Activated CD4-positive, alpha-beta T cell treated with anti-CD3 and anti-CD28 coated beads for 36 hours (primary cell): Measurements from ENCODE around the gene GALNT1. TPM values are rescaled to one million over a fixed set of nuclear protein-coding genes. Genes with fewer than 3 reads are reported as not detected.
"Not testable (repeated sequence)": the region's sequence is repeated elsewhere in the genome, so short reads cannot be mapped to it uniquely, and the experiment has no call there.

Source experiments
- ATAC-seq: fragments of 200-7000 bp; cut with Tn5 transposase; one replicate; pipeline ENCODE4 v1.10.0; 2021; ENCODE audit warnings: mild to moderate bottlenecking, moderate library complexity
- CTCF ChIA-PET: fragments of 350-600 bp; sonication (Branson Sonifier 250); formaldehyde crosslinking; loops from one replicate; lab custom pipeline; 2021; ENCODE audit warnings: antibody characterized with exemption; lab: Charles Lee
- POLR2A ChIA-PET: fragments of 350-600 bp; sonication (Branson Sonifier 250); formaldehyde crosslinking; loops from one replicate; lab custom pipeline; 2021; ENCODE audit warnings: antibody characterized with exemption, inconsistent platforms; lab: Charles Lee
- DNase-seq: peaks from one replicate; pipeline ENCODE4 v3.0.0-alpha.2; 2020
- H3K27ac Mint-ChIP-seq: one replicate; pipeline ENCODE4 v1.8.0; 2021; ENCODE audit warnings: mixed read lengths
- H3K27me3 Mint-ChIP-seq: one replicate; pipeline ENCODE4 v1.8.0; 2021; ENCODE audit warnings: mixed read lengths
- H3K36me3 Mint-ChIP-seq: one replicate; pipeline ENCODE4 v1.8.0; 2021; ENCODE audit warnings: low read depth, mixed read lengths
- H3K4me1 Mint-ChIP-seq: one replicate; pipeline ENCODE4 v1.8.0; 2021; ENCODE audit warnings: mixed read lengths
- H3K4me3 Mint-ChIP-seq: one replicate; pipeline ENCODE4 v1.8.0; 2021; ENCODE audit warnings: mild to moderate bottlenecking, moderate library complexity, mixed read lengths
- H3K9me3 Mint-ChIP-seq: one replicate; pipeline ENCODE4 v1.8.0; 2021; ENCODE audit warnings: low read depth, mixed read lengths
- intact Hi-C, 2 experiments: fragments of 100-400 bp; cut with DNase I in 1 of 2; cut with micrococcal nuclease in 1 of 2; formaldehyde crosslinking; loops; one replicate each; pipeline versions ENCODE4 v1.14.2 to v1.15.1; 2022 to 2024; cut with DNase I, micrococcal nuclease
- total RNA-seq, 2 experiments: library from RNA; stranded (reverse); gene quantifications; one replicate each; pipeline ENCODE4 v1.2.3, GENCODE V29; 2021

Gene GALNT1
- total RNA-seq, result 10 to 100 TPM; 22.5 to 35.8 TPM

DNA sequence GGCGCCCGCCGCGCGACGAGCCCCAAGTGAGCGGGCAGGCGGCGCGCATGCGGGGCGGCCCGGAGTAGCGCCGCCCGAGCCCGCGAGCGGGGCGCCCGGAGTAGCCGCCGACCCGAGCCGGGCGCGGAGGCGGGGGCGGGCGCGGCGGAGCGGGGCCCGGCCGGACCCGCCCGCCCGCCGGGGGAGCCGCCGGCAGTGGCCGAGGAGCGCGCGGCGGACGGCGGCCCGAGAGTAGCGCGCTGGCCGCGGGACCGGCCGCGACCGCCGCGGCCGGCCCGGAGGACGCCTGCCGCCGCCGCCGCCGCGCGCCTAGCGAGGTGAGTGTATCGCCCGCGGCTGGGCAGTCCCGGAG lies at the start of gene GALNT1:
TSS of gene GALNT1 (plus strand) at position 195 of the 352 bp plus-strand sequence. CDS start 72,923 bp downstream, outside the sequence.
- H3K36me3 Mint-ChIP-seq, result peaks cover 10% of the 10 kb centered on the region
- intact Hi-C loops, result loop anchor here (1.0 to 10.0 kb wide), 7 partner anchors 84 to 604 kb away; partner anchors contain the start of genes ELP2 (in 1 of the 2), INO80C (in 1 of the 2), RMP24 (in 1 of the 2) and RPRD1A (in 1 of the 2)
- DNase-seq (no peak), ATAC-seq (no peak)
- peaks cover 34% of the 10 kb centered on the region for H3K4me1 Mint-ChIP-seq
- H3K27me3 Mint-ChIP-seq, result peaks cover 17% of the 10 kb centered on the region
- POLR2A ChIA-PET, result interaction anchor here (1.0 to 1.3 kb wide), 2 partner anchors 84 kb away, joined by 3 to 4 read pairs; partner anchors contain the start of gene INO80C
- peak within 1 kb of the TSS; percentile 69 for H3K4me3 Mint-ChIP-seq
- CTCF ChIA-PET, result interaction anchor here (0.5 kb wide), 1 partner anchor 167 kb away, joined by 3 read pairs; no protein-coding TSS in a partner anchor
- H3K27ac Mint-ChIP-seq, result peak within 1 kb of the TSS; percentile 56
- peaks cover 3% of the 10 kb centered on the region for H3K9me3 Mint-ChIP-seq

DNA sequence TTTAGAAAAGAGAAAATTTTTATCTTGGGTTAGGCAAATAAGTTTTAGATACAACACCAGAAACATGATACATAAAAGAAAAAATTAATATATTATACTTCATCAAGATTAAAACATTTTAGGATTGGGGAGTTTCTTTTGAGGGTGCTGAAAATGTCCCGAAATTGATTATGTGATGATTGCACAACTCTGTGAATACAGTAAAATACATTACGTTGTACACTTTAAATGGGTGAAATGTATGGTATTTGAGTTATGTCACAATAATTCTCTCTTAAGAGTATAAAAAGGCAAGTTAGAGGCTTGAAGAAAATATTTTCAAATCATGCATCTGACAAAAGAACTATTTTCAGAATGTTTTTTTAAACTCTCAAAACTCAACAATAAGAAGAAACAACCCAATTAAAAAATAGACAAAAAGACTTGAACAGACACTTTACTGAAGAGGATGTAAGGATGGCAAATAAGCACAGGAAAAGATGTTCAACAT lies 47.6 kb upstream of the GALNT1 start:
- no peaks in the 10 kb centered on the region for H3K4me1 Mint-ChIP-seq

DNA sequence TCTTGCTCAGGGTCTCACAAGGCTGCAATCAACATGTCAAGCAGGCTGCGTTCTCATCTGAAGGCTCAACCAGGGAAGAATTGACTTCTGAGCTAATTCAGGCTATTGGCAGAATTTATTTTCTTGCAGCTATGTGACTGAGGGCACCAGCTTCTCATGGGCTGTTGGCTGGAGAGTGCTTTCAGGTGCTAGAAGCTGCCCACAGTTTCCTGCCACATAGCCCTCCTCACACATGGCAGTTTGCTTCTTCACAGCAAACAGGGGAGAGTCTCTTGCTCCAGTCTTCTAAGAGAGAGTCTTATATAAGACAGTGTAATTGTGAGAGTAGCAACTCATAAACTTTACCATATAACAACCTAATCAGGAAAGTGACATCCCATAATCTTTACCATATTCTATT lies 46.2 kb upstream of the GALNT1 start:
- CTCF ChIA-PET, result no interaction called here
- POLR2A ChIA-PET, result no interaction called here
- Mint-ChIP-seq H3K9me3 (peaks cover 16% of the 10 kb centered on the region), H3K27ac (no peak overlapping the region), H3K4me1 (no peaks in the 10 kb centered on the region), H3K4me3 (no peak overlapping the region), H3K36me3 (no peaks in the 10 kb centered on the region), H3K27me3 (peaks cover 10% of the 10 kb centered on the region)
- DNase-seq (no peak), ATAC-seq (no peak)
- intact Hi-C loops, result no loop called here

More for the DNA sequence above, 47.6 kb upstream of the GALNT1 start:
- DNase-seq, result no peak
- Mint-ChIP-seq H3K4me3 (no peak overlapping the region), H3K36me3 (no peaks in the 10 kb centered on the region), H3K27me3 (peaks cover 13% of the 10 kb centered on the region), H3K27ac (no peak overlapping the region), H3K9me3 (peaks cover 20% of the 10 kb centered on the region)
- no peak for ATAC-seq
- POLR2A ChIA-PET, result no interaction called here
- CTCF ChIA-PET, result no interaction called here
- intact Hi-C loops, result no loop called here

DNA sequence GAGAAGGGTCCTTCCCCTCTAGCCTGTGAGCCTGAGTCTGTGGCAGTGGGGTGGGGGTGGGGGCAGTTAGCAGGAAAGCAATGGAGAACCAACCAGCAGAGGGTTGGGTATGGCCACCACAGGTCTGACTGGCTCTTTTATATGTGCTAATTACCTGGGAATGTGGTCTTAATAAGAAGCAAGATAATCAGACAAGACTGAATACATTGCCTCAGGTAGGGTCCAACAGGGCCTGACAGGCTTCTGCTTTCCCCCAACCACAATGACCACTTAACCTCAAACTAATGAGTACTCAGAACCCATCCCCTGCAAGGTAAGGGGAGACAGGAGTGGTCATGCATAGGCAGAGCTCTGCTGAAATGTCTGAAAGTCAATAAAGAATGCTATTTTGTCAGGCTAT lies 39.2 kb upstream of the GALNT1 start:
- no peaks in the 10 kb centered on the region for H3K36me3 Mint-ChIP-seq
- H3K4me3 Mint-ChIP-seq, result no peak overlapping the region
- ATAC-seq (no peak), DNase-seq (no peak)
- ChIA-PET POLR2A (no interaction called here), CTCF (no interaction called here)
- H3K27ac Mint-ChIP-seq, result no peak overlapping the region
- H3K27me3 Mint-ChIP-seq, result peaks cover 2% of the 10 kb centered on the region
- intact Hi-C loops, result no loop called here
- H3K4me1 Mint-ChIP-seq, result peaks cover 5% of the 10 kb centered on the region
- peaks cover 3% of the 10 kb centered on the region for H3K9me3 Mint-ChIP-seq

DNA sequence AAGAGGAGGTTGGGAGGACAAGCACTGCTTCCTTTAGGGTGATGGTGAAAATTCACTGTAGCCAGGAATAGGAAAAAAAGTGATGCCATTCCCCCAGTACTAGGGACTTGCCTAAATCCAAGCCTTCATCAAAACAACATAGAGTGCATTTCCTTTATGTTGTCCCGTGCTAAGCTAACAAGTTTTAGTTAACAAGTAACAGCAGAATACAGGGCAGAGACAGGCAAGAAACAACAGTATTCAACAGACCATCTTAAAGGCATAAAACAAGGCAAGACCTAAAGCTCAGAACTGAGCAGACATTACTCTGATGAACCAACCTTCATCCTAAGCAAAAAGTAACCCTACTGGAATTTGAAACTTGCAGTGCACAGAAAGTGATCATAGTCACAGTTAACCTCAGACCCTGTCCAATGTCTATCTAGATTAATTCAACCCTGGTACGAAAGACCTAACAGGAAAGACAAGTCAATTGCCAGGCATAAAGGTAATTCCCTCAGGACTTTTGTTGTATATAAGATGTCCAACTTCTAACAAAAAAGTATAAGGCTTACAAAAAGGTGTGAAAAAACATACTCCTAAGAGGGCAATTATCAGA lies 34.4 kb upstream of the GALNT1 start:
- H3K27me3 Mint-ChIP-seq, result peaks cover 2% of the 10 kb centered on the region
- intact Hi-C loops, result no loop called here
- no peak overlapping the region for H3K4me3 Mint-ChIP-seq
- no peak overlapping the region for H3K27ac Mint-ChIP-seq
- no peaks in the 10 kb centered on the region for H3K9me3 Mint-ChIP-seq
- DNase-seq, result no peak
- POLR2A ChIA-PET, result no interaction called here
- H3K36me3 Mint-ChIP-seq, result no peaks in the 10 kb centered on the region
- ATAC-seq, result no peak
- peaks cover 6% of the 10 kb centered on the region for H3K4me1 Mint-ChIP-seq
- CTCF ChIA-PET, result interaction anchor here (0.6 kb wide), 1 partner anchor 24 kb away, joined by 3 read pairs; no protein-coding TSS in a partner anchor

DNA sequence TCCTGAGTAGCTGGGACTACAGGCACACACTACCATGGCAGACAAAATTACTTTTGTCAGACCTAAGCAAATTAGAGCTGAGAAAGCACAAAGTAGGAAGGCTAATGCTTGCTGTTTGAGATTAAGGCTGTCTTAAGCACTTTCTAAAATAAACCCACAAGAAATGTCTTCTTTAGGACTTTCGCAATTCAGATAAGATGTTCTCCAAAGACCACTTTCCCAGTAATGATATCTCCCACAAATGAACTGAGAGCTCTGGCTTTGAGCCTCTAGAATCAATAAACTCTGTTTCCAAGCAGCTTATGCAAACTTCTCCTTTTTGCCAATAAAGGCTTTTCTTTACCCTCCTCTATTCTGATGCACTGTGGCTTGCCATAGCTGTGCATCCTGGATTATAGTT lies 32.0 kb upstream of the GALNT1 start:
- ChIA-PET CTCF (interaction anchor here (0.6 kb wide), 1 partner anchor 25 kb away, joined by 4 read pairs; no protein-coding TSS in a partner anchor), POLR2A (interaction anchor here (0.6 kb wide), 1 partner anchor 360 kb away, joined by 4 read pairs; no protein-coding TSS in a partner anchor)
- DNase-seq (no peak), ATAC-seq (no peak)
- H3K9me3 Mint-ChIP-seq, result no peaks in the 10 kb centered on the region
- intact Hi-C loops, result no loop called here
- no peaks in the 10 kb centered on the region for H3K36me3 Mint-ChIP-seq
- H3K4me3 Mint-ChIP-seq, result no peak overlapping the region
- peaks cover 6% of the 10 kb centered on the region for H3K4me1 Mint-ChIP-seq
- no peak overlapping the region for H3K27ac Mint-ChIP-seq
- H3K27me3 Mint-ChIP-seq, result peaks cover 3% of the 10 kb centered on the region

DNA sequence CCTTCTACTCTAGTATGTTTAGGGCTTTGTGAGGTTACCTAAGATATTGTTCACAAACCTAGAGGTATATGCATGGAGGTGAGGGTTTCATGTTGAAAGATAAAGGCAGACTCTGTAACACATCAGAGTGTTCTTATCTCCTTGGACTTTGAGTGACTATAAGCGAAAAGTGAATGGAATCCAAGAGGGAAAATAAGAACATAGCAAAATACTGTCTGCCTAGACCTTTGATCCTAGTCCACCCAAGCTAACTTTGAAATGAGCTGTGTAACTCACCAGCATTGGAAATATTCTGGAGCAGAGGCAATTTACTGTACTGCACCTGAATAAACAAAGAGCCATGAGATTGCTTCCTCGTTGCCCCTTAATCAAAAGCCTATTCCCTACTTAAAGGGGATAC lies 28.2 kb upstream of the GALNT1 start:
- ChIA-PET POLR2A (no interaction called here), CTCF (interaction anchor here (0.6 to 0.7 kb wide), 3 partner anchors 32 to 285 kb away, joined by 3 read pairs; no protein-coding TSS in a partner anchor)
- ATAC-seq, result no peak
- Mint-ChIP-seq H3K27ac (no peak overlapping the region), H3K4me1 (no peaks in the 10 kb centered on the region), H3K9me3 (no peaks in the 10 kb centered on the region), H3K4me3 (no peak overlapping the region), H3K27me3 (peaks cover 7% of the 10 kb centered on the region), H3K36me3 (no peaks in the 10 kb centered on the region)
- intact Hi-C loops, result no loop called here
- no peak for DNase-seq

DNA sequence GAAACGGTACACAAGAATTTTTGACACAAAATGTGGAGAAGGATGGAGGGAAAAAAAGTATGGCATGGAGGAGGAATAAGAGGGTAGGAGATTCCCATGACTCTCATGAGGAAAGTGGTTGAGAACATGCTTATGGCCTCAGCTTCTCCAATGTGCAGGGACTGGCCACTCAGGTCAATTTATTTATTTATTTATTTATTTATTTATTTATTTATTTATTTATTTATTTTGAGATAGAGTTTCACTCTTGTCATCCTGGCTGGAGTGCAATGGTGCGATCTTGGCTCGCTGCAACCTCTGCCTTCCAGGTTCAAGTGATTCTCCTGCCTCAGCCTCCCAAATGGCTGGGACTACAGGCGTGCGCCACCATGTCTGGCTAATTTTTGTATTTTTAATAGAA lies 26.0 kb upstream of the GALNT1 start:
- H3K4me1 Mint-ChIP-seq, ATAC-seq, POLR2A ChIA-PET, DNase-seq, intact Hi-C loops, H3K27me3 Mint-ChIP-seq, H3K36me3 Mint-ChIP-seq, H3K4me3 Mint-ChIP-seq, H3K27ac Mint-ChIP-seq, CTCF ChIA-PET, H3K9me3 Mint-ChIP-seq: not testable (repeated sequence)

DNA sequence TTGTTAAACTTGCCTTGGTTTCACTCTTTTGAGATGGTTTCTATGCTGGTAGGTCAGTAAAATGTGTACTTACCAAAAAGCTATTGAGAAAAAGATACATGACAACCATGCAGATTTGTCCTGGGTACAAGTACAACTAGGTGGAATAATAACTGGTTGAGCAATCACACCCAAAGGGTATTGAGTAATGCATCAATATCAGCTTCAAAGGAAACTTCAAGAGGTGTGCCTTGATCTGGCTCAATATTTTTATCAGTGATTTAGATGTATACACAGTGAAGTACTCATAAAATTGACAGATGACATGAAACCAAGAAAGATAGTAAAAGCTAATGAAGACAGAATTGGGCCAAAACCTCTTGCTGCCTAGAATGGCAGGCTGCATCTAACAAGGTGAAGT lies 21.7 kb upstream of the GALNT1 start:
- Mint-ChIP-seq H3K9me3 (no peaks in the 10 kb centered on the region), H3K27ac (no peak overlapping the region), H3K4me1 (no peaks in the 10 kb centered on the region), H3K27me3 (peaks cover 7% of the 10 kb centered on the region), H3K4me3 (no peak overlapping the region), H3K36me3 (no peaks in the 10 kb centered on the region)
- DNase-seq (no peak), ATAC-seq (no peak)
- intact Hi-C loops, result no loop called here
- CTCF ChIA-PET, result interaction anchor here (0.5 to 1.4 kb wide), 2 partner anchors 9 to 123 kb away, joined by 3 read pairs; no protein-coding TSS in a partner anchor
- POLR2A ChIA-PET, result interaction anchor here (0.5 kb wide), 1 partner anchor 306 kb away, joined by 3 read pairs; no protein-coding TSS in a partner anchor

DNA sequence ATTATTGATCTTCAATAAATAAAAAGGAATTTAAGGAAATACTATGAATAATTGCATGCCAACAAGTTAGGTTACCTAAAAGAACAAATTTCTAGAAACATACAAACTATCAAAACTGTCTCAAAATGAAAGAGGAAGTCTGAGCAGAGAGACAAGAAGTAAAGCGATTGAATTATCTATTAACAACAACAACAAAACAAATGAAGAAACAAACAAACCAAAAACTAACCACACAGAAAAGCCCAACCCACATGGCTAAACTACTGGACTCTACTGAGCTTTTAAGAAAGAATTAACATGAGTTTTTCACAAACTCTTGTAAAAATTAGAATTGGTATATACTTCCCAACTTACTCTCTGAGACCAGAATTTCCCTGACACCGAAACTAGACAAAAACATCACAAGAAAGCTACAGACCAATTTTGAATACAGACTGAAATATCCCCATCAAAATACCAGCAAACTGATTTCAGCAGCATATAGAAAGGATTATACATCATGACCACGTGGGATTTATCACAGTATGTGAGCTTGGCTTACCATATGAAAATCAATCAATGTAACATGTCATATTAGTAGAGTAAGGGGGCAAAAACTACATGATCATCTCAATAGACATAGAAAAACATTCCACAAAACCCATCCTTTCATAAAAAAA lies 16.6 kb upstream of the GALNT1 start:
- Mint-ChIP-seq H3K36me3 (no peaks in the 10 kb centered on the region), H3K9me3 (no peaks in the 10 kb centered on the region), H3K4me3 (no peak overlapping the region), H3K4me1 (no peaks in the 10 kb centered on the region), H3K27me3 (peaks cover 2% of the 10 kb centered on the region), H3K27ac (no peak overlapping the region)
- intact Hi-C loops, result no loop called here
- ATAC-seq, result no peak
- no peak for DNase-seq
- POLR2A ChIA-PET, result no interaction called here
- CTCF ChIA-PET, result interaction anchor here (0.6 to 0.8 kb wide), 2 partner anchors 12 to 157 kb away, joined by 3 read pairs; no protein-coding TSS in a partner anchor

DNA sequence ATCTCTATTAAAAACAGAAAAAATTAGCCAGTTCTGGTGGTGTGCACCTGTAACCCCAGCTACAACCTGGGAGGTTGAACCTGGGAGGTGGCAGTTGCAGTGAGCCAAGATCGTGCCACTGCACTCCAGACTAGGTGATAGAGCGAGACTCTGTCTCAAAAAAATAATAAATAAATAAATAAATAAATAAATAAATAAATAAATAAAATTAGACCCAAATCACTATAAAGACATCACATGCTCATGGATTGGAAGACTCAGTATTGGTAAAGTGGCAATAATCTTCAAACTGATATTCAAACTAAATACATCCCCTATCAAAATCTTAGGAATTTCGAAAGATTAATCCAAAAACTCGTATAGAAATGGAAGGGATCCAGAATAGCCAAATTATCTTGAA lies 15.5 kb upstream of the GALNT1 start:
- no peak for ATAC-seq
- Mint-ChIP-seq H3K27me3 (peaks cover 2% of the 10 kb centered on the region), H3K9me3 (no peaks in the 10 kb centered on the region), H3K27ac (no peak overlapping the region), H3K4me1 (no peaks in the 10 kb centered on the region), H3K4me3 (no peak overlapping the region), H3K36me3 (no peaks in the 10 kb centered on the region)
- DNase-seq, result no peak
- intact Hi-C loops, result no loop called here
- ChIA-PET CTCF (no interaction called here), POLR2A (no interaction called here)
